Measurements from ENCODE around the gene SRBD1. TPM values are rescaled to one million over a fixed set of nuclear protein-coding genes. Genes with fewer than 3 reads are reported as not detected.

The SRBD1 gene
- total RNA-seq, 2 experiments from 2014 or later: 19.4 to 20.0 TPM

- Mint-ChIP-seq H3K36me3 (ENCODE audit: low read depth) (no peaks in the 10 kb centered on the region), H3K27me3 (no peaks in the 10 kb centered on the region), H3K9me3 (no peaks in the 10 kb centered on the region), H3K4me1 (no peaks in the 10 kb centered on the region), H3K4me3 (no peak overlapping the region), H3K27ac (no peak overlapping the region)
- ChIA-PET CTCF (interaction anchor here (0.8 kb wide), 1 partner anchor 18 kb away, joined by 3 read pairs; no protein-coding TSS in a partner anchor), POLR2A (no interaction called here)
- no peak for DNase-seq
Observed at GRCh38 chr2:45403036-45403435, 208.0 kb downstream of the SRBD1 start.

DNA sequence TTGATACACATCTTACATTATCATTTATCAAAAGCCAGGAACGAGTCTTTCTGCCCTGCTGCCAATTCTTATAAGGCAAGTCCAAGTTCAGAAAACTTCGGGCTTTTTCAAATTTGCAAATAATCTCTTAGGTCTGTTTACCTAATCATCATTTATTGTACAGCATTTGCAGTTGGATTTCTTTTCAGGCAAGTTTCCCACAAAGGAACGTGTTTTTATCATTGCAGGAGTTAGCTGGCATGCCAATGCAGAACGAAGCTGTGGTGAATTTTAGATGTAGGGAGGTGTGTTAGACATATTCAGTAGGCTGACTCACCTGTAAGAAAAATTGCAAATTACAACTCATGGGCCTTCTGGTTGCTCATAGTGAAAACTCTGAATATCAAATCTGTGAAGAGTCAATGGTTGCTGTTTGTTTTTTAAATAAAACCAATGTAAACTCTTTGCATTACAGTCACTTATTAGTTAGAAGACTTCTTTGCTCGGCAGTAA, 209.6 kb downstream of the SRBD1 start:
- DNase-seq: no peak
- Mint-ChIP-seq H3K27ac (no peak overlapping the region), H3K4me3 (no peak overlapping the region), H3K9me3 (no peaks in the 10 kb centered on the region), H3K27me3 (no peaks in the 10 kb centered on the region), H3K36me3 (ENCODE audit: low read depth) (no peaks in the 10 kb centered on the region), H3K4me1 (no peaks in the 10 kb centered on the region)
- POLR2A ChIA-PET: no interaction called here
- CTCF ChIA-PET: no interaction called here

DNA sequence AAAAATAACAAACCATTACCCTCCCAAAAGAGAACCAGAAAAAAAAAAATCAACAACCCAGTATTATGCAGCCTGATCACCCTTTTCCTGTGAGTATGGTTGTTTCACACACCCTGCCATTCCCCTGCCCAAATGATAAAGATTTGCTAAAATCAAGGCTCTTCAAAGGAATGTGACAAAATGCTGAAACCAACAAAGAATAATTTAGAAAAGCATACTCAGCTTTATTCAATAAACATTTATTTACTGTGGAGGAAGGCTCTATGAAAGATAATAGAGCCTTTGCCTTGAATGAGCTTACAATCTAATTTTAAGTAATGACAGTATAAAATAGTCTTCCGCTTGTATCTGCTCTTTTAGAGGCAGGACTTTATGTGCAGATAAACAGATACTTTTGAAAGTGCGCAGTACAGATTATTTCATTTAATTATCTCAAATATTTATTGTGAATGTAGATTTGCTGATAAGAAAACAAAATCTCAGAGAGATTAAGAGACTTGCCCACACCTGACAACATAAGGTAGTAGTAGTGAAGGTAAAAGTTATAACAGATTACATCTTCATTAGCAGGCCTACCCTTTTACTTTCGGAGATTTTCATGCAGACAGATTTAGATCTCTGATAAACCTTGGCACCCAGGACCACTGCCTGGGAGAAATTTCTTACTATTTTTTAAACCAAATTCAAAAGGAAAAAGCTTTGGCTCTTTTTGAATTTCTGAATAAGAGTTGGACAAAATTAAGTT, 211.9 kb downstream of the SRBD1 start:
- Mint-ChIP-seq H3K36me3 (ENCODE audit: low read depth) (no peaks in the 10 kb centered on the region), H3K27me3 (no peaks in the 10 kb centered on the region), H3K27ac (no peak overlapping the region), H3K4me1 (no peaks in the 10 kb centered on the region), H3K4me3 (no peak overlapping the region), H3K9me3 (no peaks in the 10 kb centered on the region)
- CTCF ChIA-PET: no interaction called here
- POLR2A ChIA-PET: interaction anchor here (0.6 kb wide), 1 partner anchor 1764 kb away, joined by 3 read pairs; no protein-coding TSS in a partner anchor
- no peak for DNase-seq

DNA sequence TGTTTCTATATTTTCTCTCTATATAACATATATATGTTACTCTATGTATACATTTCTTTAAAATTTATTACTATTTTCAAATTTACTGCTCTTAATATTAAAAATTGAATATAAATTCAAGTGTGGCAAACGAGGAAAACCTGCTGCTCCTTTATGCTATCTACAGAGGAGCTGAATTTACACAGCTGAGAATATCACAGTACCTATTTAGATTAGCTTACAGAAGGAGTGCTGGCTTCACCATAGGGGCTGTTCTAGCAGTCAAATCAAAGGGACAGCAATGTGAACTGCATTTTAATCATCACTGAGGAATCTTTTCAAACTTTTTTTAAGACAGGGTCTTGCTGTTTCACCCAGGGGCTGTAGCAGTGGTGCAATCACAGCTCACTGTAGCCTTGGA, 213.8 kb downstream of the SRBD1 start:
- POLR2A ChIA-PET: no interaction called here
- CTCF ChIA-PET: interaction anchor here (0.6 kb wide), 1 partner anchor 16 kb away, joined by 3 read pairs; no protein-coding TSS in a partner anchor
- H3K27ac Mint-ChIP-seq: no peak overlapping the region
- DNase-seq: no peak
- H3K9me3 Mint-ChIP-seq: no peaks in the 10 kb centered on the region
- no peaks in the 10 kb centered on the region for H3K4me1 Mint-ChIP-seq
- peaks cover 3% of the 10 kb centered on the region for H3K36me3 Mint-ChIP-seq (ENCODE audit: low read depth)
- H3K27me3 Mint-ChIP-seq: no peaks in the 10 kb centered on the region
- H3K4me3 Mint-ChIP-seq: no peak overlapping the region

- ChIA-PET POLR2A (no interaction called here), CTCF (interaction anchor here (0.6 kb wide), 1 partner anchor 17 kb away, joined by 3 read pairs; no protein-coding TSS in a partner anchor)
- no peaks in the 10 kb centered on the region for H3K4me1 Mint-ChIP-seq
- H3K4me3 Mint-ChIP-seq: no peak overlapping the region
- peaks cover 6% of the 10 kb centered on the region for H3K36me3 Mint-ChIP-seq (ENCODE audit: low read depth)
- H3K27ac Mint-ChIP-seq: no peak overlapping the region
- DNase-seq: no peak
- H3K9me3 Mint-ChIP-seq: no peaks in the 10 kb centered on the region
- no peaks in the 10 kb centered on the region for H3K27me3 Mint-ChIP-seq
Observed at GRCh38 chr2:45396671-45397070, 214.4 kb downstream of the SRBD1 start.

DNA sequence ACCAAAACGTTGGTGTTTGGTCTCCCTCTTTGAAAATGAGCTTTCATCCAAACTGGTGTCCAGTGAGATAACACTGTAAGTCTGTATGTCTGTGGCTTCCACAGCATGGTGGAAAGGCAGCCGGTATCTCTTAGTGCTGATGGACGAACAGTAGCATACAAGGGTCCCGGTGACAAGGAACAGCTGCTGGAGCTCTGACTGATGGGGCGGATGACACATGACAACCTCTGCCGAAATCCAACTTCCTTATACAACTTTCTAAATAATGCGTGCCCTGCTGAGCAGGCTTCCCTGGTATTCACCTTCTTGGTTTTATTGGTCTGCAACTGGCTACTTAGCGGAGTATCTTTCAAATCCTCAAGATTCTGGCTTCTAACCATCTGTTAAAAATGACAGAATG, 216.2 kb downstream of the SRBD1 start:
- no peaks in the 10 kb centered on the region for H3K4me1 Mint-ChIP-seq
- CTCF ChIA-PET: interaction anchor here (0.9 kb wide), 1 partner anchor 208 kb away, joined by 3 read pairs; no protein-coding TSS in a partner anchor
- POLR2A ChIA-PET: no interaction called here
- no peak overlapping the region for H3K27ac Mint-ChIP-seq
- peaks cover 6% of the 10 kb centered on the region for H3K36me3 Mint-ChIP-seq (ENCODE audit: low read depth)
- no peaks in the 10 kb centered on the region for H3K9me3 Mint-ChIP-seq
- no peaks in the 10 kb centered on the region for H3K27me3 Mint-ChIP-seq
- H3K4me3 Mint-ChIP-seq: no peak overlapping the region
- DNase-seq: no peak

- ChIA-PET POLR2A (no interaction called here), CTCF (interaction anchor here (0.9 kb wide), 1 partner anchor 209 kb away, joined by 3 read pairs; no protein-coding TSS in a partner anchor)
- H3K27me3 Mint-ChIP-seq: no peaks in the 10 kb centered on the region
- no peaks in the 10 kb centered on the region for H3K9me3 Mint-ChIP-seq
- no peak overlapping the region for H3K27ac Mint-ChIP-seq
- no peaks in the 10 kb centered on the region for H3K4me1 Mint-ChIP-seq
- H3K4me3 Mint-ChIP-seq: no peak overlapping the region
- no peak for DNase-seq
- H3K36me3 Mint-ChIP-seq (ENCODE audit: low read depth): peaks cover 10% of the 10 kb centered on the region
Observed at GRCh38 chr2:45394216-45394615, 216.9 kb downstream of the SRBD1 start.

- Mint-ChIP-seq H3K27me3 (no peaks in the 10 kb centered on the region), H3K4me3 (no peak overlapping the region), H3K36me3 (ENCODE audit: low read depth) (peaks cover 26% of the 10 kb centered on the region), H3K9me3 (no peaks in the 10 kb centered on the region), H3K27ac (no peak overlapping the region), H3K4me1 (no peaks in the 10 kb centered on the region)
- no peak for DNase-seq
- POLR2A ChIA-PET: no interaction called here
- CTCF ChIA-PET: no interaction called here
Observed at GRCh38 chr2:45391866-45392265, 219.2 kb downstream of the SRBD1 start.

DNA sequence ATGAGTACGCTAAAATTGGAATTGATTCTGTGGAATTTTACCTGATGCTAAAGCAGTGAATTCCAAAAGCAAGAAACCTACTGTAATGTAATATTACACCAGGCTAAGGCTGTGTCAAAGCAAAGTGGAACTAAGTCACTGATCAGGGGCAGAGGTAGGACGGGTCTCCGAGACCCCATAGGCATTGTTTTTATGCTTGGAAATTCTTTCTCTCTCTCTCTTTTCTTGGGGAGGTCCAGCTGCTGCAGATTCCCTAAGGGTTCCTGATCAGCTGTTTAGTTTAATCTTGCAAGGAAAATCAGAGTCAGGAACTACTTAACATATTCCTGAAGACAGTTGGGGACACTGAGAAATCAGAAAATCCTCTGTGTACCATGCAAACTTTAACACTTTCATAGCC, 220.2 kb downstream of the SRBD1 start:
- H3K9me3 Mint-ChIP-seq: no peaks in the 10 kb centered on the region
- H3K36me3 Mint-ChIP-seq (ENCODE audit: low read depth): peaks cover 26% of the 10 kb centered on the region
- ChIA-PET CTCF (no interaction called here), POLR2A (no interaction called here)
- no peaks in the 10 kb centered on the region for H3K27me3 Mint-ChIP-seq
- no peak overlapping the region for H3K27ac Mint-ChIP-seq
- DNase-seq: no peak
- no peaks in the 10 kb centered on the region for H3K4me1 Mint-ChIP-seq
- no peak overlapping the region for H3K4me3 Mint-ChIP-seq

DNA sequence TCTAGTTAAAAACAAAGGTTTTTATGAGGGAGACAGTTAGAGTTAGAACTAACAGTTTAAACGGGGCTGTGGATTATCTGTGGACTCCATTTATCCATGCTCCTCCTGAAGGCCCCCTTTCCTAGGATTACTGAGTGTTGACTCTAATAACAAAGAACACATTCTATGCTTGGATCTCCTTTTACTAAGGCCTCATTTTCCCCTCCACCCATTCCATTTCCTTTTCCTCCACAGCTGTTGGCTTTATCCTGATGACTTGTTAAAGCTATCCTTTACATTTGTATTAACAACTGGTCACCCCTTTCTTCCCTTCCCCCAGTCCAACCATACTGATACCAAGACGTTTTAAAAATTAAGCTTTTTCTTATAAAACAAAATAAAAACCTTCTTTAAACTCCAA, 220.6 kb downstream of the SRBD1 start:
- POLR2A ChIA-PET: no interaction called here
- no peak overlapping the region for H3K4me3 Mint-ChIP-seq
- H3K36me3 Mint-ChIP-seq (ENCODE audit: low read depth): peaks cover 26% of the 10 kb centered on the region
- no peaks in the 10 kb centered on the region for H3K27me3 Mint-ChIP-seq
- H3K27ac Mint-ChIP-seq: no peak overlapping the region
- H3K9me3 Mint-ChIP-seq: no peaks in the 10 kb centered on the region
- H3K4me1 Mint-ChIP-seq: no peaks in the 10 kb centered on the region
- DNase-seq: no peak
- CTCF ChIA-PET: no interaction called here

DNA sequence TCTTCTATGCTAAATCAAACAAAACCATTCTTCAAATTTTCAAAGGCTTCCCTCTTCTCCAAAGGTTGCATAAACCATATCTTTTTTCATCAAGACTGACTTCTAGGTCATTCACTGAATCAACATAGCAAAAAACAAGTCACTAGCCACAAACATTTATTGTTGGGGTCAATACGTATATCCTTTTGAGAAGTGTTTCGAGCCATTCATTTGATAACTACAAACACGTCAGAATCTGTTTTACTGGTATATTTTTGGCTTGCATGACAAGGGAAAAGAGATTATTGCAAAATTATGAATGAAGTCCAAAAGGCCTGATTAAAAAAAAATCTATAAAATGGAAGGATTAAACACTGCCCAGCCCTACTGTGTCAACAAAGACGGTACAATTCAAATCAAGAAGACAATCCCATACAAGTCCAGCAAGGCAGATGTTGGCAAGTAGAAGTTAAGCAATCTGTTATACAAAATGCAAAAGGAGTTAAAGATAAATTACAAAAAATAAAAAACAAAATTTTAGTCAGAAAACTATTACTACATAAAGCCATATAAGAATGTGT, 222.4 kb downstream of the SRBD1 start:
- peaks cover 26% of the 10 kb centered on the region for H3K36me3 Mint-ChIP-seq (ENCODE audit: low read depth)
- H3K27ac Mint-ChIP-seq: no peak overlapping the region
- no peak overlapping the region for H3K4me3 Mint-ChIP-seq
- ChIA-PET CTCF (no interaction called here), POLR2A (no interaction called here)
- no peaks in the 10 kb centered on the region for H3K9me3 Mint-ChIP-seq
- no peaks in the 10 kb centered on the region for H3K4me1 Mint-ChIP-seq
- no peaks in the 10 kb centered on the region for H3K27me3 Mint-ChIP-seq
- DNase-seq: no peak

DNA sequence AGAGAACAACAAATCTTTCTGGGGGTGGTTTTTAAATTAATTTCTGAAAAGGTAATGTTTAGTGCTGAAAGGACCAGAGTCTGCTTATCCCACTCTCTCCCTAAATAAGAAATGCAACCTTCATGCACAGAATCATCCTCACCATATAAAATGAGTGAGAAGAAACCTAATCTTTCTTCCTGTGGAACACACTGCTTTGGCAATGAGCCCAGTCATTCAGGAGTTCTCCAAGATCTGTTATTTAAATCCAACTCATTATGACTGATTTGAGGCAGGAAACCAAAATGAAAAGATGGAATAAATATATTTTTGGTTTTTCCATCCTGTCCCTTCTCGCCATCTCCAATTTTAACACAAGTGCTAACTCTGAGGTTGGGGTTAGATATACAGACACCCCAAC, 228.3 kb downstream of the SRBD1 start:
- Mint-ChIP-seq H3K36me3 (ENCODE audit: low read depth) (peaks cover 4% of the 10 kb centered on the region), H3K9me3 (no peaks in the 10 kb centered on the region)
- POLR2A ChIA-PET: no interaction called here

DNA sequence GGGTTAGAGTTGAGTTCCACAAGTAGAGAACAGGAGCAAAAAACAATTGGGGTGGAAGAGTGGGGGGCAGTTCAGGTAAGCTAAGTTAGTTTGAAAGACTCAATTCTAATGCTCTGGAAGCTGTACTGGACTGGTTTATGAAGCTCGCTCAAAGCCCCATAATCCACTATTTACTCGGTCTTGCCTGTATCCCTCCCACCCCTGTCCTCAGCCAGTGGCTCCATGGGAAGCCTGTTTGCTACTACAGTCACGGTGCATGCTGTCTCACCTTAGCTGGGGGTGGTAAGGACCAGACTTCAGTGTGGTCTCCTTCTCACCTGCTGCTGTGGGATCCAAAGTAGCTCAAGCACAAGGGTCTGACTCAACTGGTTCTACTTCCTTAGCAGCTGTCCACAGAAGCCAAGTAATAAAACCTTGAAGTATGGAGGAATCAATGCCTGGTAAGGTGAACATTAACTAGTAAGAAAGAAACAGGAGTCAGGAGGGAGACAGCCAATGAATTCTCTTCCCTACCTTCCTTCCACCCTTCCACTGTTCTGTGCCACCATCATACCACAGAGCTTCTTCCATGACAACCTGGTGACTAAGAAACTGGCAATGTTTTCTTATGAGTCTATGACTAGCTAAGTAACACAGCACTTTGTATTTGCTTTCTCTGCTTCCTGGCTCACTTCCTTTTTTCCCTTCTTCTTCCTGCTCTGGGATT, 230.8 kb downstream of the SRBD1 start:
- no peaks in the 10 kb centered on the region for H3K4me1 Mint-ChIP-seq
- no peaks in the 10 kb centered on the region for H3K36me3 Mint-ChIP-seq (ENCODE audit: low read depth)
- DNase-seq: no peak
- CTCF ChIA-PET: interaction anchor here (0.6 kb wide), 1 partner anchor 113 kb away, joined by 5 read pairs; no protein-coding TSS in a partner anchor
- H3K9me3 Mint-ChIP-seq: no peaks in the 10 kb centered on the region
- no peaks in the 10 kb centered on the region for H3K27me3 Mint-ChIP-seq
- no peak overlapping the region for H3K27ac Mint-ChIP-seq
- POLR2A ChIA-PET: no interaction called here
- no peak overlapping the region for H3K4me3 Mint-ChIP-seq

More for the DNA sequence above, 228.3 kb downstream of the SRBD1 start:
- DNase-seq: no peak
- no peak overlapping the region for H3K27ac Mint-ChIP-seq
- H3K4me3 Mint-ChIP-seq: no peak overlapping the region
- H3K27me3 Mint-ChIP-seq: no peaks in the 10 kb centered on the region
- no peaks in the 10 kb centered on the region for H3K4me1 Mint-ChIP-seq
- CTCF ChIA-PET: no interaction called here
